ENCODE results near the gene GOLGA2.

DNA sequence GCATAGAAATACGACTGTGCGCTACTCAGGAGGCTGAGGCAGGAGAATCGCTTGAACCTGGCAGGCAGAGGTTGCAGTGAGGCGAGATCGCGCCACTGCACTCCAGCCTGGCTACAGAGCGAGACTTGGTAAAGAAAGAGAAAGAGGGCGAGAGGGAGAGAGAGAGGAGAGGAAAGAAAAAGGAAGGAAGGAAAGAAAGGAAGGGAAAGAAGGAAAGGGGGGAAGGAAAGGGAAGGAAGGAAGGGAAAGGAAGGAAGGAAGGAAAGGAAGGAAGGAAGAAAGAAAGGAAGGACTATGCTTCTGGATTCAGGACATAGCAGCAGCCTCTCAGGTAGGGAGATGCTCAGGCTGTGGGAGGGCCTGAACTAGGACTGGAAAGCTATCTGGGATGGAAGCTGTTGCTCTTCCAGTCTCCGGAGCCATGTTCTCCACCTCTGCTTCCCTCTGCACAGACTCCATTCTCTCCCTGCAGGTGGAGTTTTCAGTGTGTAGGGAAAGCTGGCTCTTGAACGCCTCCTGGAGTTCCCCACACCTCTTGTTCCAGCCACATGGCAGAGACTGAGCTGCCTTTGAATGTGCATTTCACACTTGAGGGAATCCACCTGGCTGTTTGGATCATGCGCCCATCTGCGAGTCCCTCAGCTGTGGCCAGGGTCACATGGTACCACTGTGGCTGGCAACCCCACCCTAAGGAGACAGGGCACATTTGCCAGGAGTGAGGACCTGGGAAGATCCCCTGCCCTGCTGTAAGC is 9.4 kb upstream of the GOLGA2 start:
- TF ChIP-seq, protein P1, sequence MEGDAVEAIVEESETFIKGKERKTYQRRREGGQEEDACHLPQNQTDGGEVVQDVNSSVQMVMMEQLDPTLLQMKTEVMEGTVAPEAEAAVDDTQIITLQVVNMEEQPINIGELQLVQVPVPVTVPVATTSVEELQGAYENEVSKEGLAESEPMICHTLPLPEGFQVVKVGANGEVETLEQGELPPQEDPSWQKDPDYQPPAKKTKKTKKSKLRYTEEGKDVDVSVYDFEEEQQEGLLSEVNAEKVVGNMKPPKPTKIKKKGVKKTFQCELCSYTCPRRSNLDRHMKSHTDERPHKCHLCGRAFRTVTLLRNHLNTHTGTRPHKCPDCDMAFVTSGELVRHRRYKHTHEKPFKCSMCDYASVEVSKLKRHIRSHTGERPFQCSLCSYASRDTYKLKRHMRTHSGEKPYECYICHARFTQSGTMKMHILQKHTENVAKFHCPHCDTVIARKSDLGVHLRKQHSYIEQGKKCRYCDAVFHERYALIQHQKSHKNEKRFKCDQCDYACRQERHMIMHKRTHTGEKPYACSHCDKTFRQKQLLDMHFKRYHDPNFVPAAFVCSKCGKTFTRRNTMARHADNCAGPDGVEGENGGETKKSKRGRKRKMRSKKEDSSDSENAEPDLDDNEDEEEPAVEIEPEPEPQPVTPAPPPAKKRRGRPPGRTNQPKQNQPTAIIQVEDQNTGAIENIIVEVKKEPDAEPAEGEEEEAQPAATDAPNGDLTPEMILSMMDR (IDR thresholded peaks at IDR 0.05), result no peak
- TF ChIP-seq POLR2A (IDR thresholded peaks at IDR 0.05), result no peak
